Medulla oblongata (tissue), 1 donor: ENCODE measurements around the gene UNCX.
A peak's percentile ranks its signal among the peaks of the same experiment; 100 is the strongest.
"Not testable (repeated sequence)": the region's sequence is repeated elsewhere in the genome, so short reads cannot be mapped to it uniquely, and the experiment has no call there.

ENCODE experiments used
- DNase-seq: peaks from one replicate; pipeline ENCODE4 v3.0.0-alpha.2; 2015; ENCODE audit errors: extremely low spot score

Gene UNCX

GRCh38 chr7:1257863-1258262 is 25.2 kb downstream of the UNCX start:
- no peak for DNase-seq

- DNase-seq = no peak
Observed at GRCh38 chr7:1259621-1260243, 27.1 kb downstream of the UNCX start.

- DNase-seq = no peak
Observed at GRCh38 chr7:1260244-1260635, 27.6 kb downstream of the UNCX start.

GRCh38 chr7:1261036-1261435 is 28.4 kb downstream of the UNCX start:
- not testable (repeated sequence) for DNase-seq

GRCh38 chr7:1262441-1262840 is 29.8 kb downstream of the UNCX start:
- DNase-seq = no peak

- no peak for DNase-seq
Observed at GRCh38 chr7:1263391-1263951, 30.8 kb downstream of the UNCX start.

- no peak for DNase-seq
Observed at GRCh38 chr7:1264345-1265280, 31.9 kb downstream of the UNCX start.

GRCh38 chr7:1267016-1267900 is 34.6 kb downstream of the UNCX start:
- DNase-seq = no peak

GRCh38 chr7:1268076-1268815 is 35.6 kb downstream of the UNCX start:
- no peak for DNase-seq

GRCh38 chr7:1268866-1269265 is 36.2 kb downstream of the UNCX start:
- DNase-seq = no peak

GRCh38 chr7:1269336-1269890 is 36.7 kb downstream of the UNCX start:
- DNase-seq = no peak

- no peak for DNase-seq
Observed at GRCh38 chr7:1270181-1270580, 37.5 kb downstream of the UNCX start.

GRCh38 chr7:1271046-1271445 is 38.4 kb downstream of the UNCX start:
- no peak for DNase-seq

- no peak for DNase-seq
Observed at GRCh38 chr7:1271656-1272055, 39.0 kb downstream of the UNCX start.

GRCh38 chr7:1272136-1272535 is 39.5 kb downstream of the UNCX start:
- DNase-seq = not testable (repeated sequence)

- DNase-seq = no peak
Observed at GRCh38 chr7:1274121-1274875, 41.6 kb downstream of the UNCX start.

GRCh38 chr7:1274876-1275375 is 42.3 kb downstream of the UNCX start:
- no peak for DNase-seq

- DNase-seq = peak; percentile 13
Observed at GRCh38 chr7:1275451-1276381, 43.0 kb downstream of the UNCX start.
